HCT116 (cell line): ENCODE results near the gene MISP3. TPM values are rescaled to one million over a fixed set of nuclear protein-coding genes. Genes with fewer than 3 reads are reported as not detected.

Experiments used
- ATAC-seq: fragments of 200-7000 bp; cut with Tn5 transposase; 2 replicates; pipeline ENCODE4 v1.9.1; 2020; ENCODE audit warnings: mild to moderate bottlenecking, moderate library complexity
- BruUV-seq: library from RNA; stranded (reverse); fragments of 400-500 nt; replicated peaks from 2 replicates; lab custom pipeline; 2021; lab: Mats Ljungman, UMichigan
- CTCF ChIA-PET: fragments of 300-600 bp; sonication (Branson Sonifier 250); formaldehyde crosslinking; loops from one replicate; lab custom pipeline; 2021; ENCODE audit warnings: antibody characterized with exemption; lab: Charles Lee
- POLR2A ChIA-PET: fragments of 300-600, 350-600 bp; sonication (Branson Sonifier 250); formaldehyde crosslinking; loops from one replicate; lab custom pipeline; 2021; ENCODE audit warnings: antibody characterized with exemption; lab: Charles Lee
- RAD21 ChIA-PET, 2 experiments: fragments of 300-600 bp; sonication (Branson Sonifier 250); formaldehyde crosslinking; loops; one replicate each; lab custom pipeline; 2023; ENCODE audit warnings: low total read pairs in 2 of 2; ENCODE audit not compliant: uncharacterized antibody in 2 of 2, unreplicated experiment in 2 of 2, low non-redundant PET in 1 of 2; lab: Charles Lee
- DNase-seq: peaks from one replicate; pipeline ENCODE4 v3.0.0-alpha.2; 2010; ENCODE audit warnings: low read depth, low spot score
- H2AFZ ChIP-seq: fragments of 200-600 bp; shearing (Covaris generic), sonication (generic); 2 replicates; pipeline ENCODE4 v1.6.1; 2017; ENCODE audit warnings: low read depth, mixed run types, mixed read lengths, antibody characterized with exemption, low read length; ENCODE audit not compliant: poor library complexity, severe bottlenecking
- H3K27ac ChIP-seq: 2 replicates; pipeline ENCODE4 v1.5.1; 2012; ENCODE audit warnings: low read depth, low read length
- H3K27me3 ChIP-seq: fragments of 200-600 bp; sonication (generic); 2 replicates; pipeline ENCODE4 v1.6.1; 2016; ENCODE audit warnings: mixed run types, low read length, mixed read lengths; ENCODE audit not compliant: insufficient read depth
- H3K36me3 ChIP-seq, 2 experiments: fragments of 200-500 bp in 1 of 2; fragments of 200-600 bp in 1 of 2; sonication (Bioruptor generic) in 1 of 2; sonication (generic) in 1 of 2; 2 replicates each; pipeline versions ENCODE4 v1.5.1 to v1.6.1; 2014 to 2016; ENCODE audit warnings: low read length in 2 of 2, inconsistent platforms in 1 of 2, mixed read lengths in 1 of 2, mixed run types in 1 of 2; ENCODE audit not compliant: insufficient read depth in 2 of 2, control insufficient read depth in 1 of 2
- H3K4me1 ChIP-seq, 2 experiments: fragments of 200-600 bp in 1 of 2; sonication (generic) in 1 of 2; 2 replicates each; pipeline versions ENCODE4 v1.5.1 to v1.6.1; 2012 to 2017; ENCODE audit warnings: low read length in 2 of 2, inconsistent platforms in 1 of 2, mild to moderate bottlenecking in 1 of 2, mixed read lengths in 1 of 2, mixed run types in 1 of 2, moderate library complexity in 1 of 2; ENCODE audit not compliant: insufficient read depth in 2 of 2, control insufficient read depth in 1 of 2
- H3K4me2 ChIP-seq: fragments of 200-600 bp; sonication (generic); 2 replicates; pipeline ENCODE4 v1.6.1; 2017; ENCODE audit warnings: mixed run types, low read length, mixed read lengths
- H3K4me3 ChIP-seq, 2 experiments: fragments of 200-600 bp in 1 of 2; sonication (generic) in 1 of 2; replicated peaks in 1 of 2; 2 replicates each; pipeline ENCODE4 v1.5.1; 2011 to 2016; ENCODE audit warnings: low read length in 2 of 2, control low read depth in 1 of 2, low read depth in 1 of 2, mild to moderate bottlenecking in 1 of 2, mixed read lengths in 1 of 2, mixed run types in 1 of 2
- H3K79me2 ChIP-seq: fragments of 200-600 bp; sonication (generic); 2 replicates; pipeline ENCODE4 v1.6.1; 2017; ENCODE audit warnings: mild to moderate bottlenecking, mixed run types, low read length, moderate library complexity, mixed read lengths; ENCODE audit not compliant: insufficient read depth
- H3K9ac ChIP-seq: fragments of 200-600 bp; sonication (generic); 2 replicates; pipeline ENCODE4 v1.6.1; 2016; ENCODE audit warnings: low read length, mixed read lengths
- H3K9me2 ChIP-seq: fragments of 200-600 bp; sonication (generic), shearing (Covaris generic); 2 replicates; pipeline ENCODE4 v1.6.1; 2017; ENCODE audit warnings: mixed run types, mild to moderate bottlenecking, moderate library complexity; ENCODE audit not compliant: insufficient read depth
- H3K9me3 ChIP-seq, 2 experiments: fragments of 200-500 bp in 1 of 2; fragments of 200-600 bp in 1 of 2; sonication (Bioruptor generic) in 1 of 2; sonication (generic) in 1 of 2; 2 replicates each; pipeline ENCODE4 v1.6.1; 2014 to 2017; ENCODE audit warnings: low read length in 2 of 2, mixed read lengths in 2 of 2, inconsistent platforms in 1 of 2, low read depth in 1 of 2, mild to moderate bottlenecking in 1 of 2, mixed run types in 1 of 2, moderate library complexity in 1 of 2; ENCODE audit not compliant: control insufficient read depth in 1 of 2, insufficient read depth in 1 of 2
- H4K20me1 ChIP-seq: fragments of 200-600 bp; sonication (generic), shearing (Covaris generic); 2 replicates; pipeline ENCODE4 v1.6.1; 2017; ENCODE audit warnings: mixed run types, mild to moderate bottlenecking, moderate library complexity; ENCODE audit not compliant: insufficient read depth
- EGR1 ChIP-seq: IDR thresholded peaks from 2 replicates; pipeline ENCODE4 v1.6.1; 2012; ENCODE audit warnings: low read depth
- ELF1 ChIP-seq: IDR thresholded peaks from 2 replicates; pipeline ENCODE4 v1.6.1; 2012; ENCODE audit warnings: low read depth, borderline replicate concordance
- EZH2 ChIP-seq: fragments of 200-600 bp; sonication (generic); IDR thresholded peaks from 2 replicates; pipeline ENCODE4 v1.6.1; 2017; ENCODE audit warnings: antibody characterized with exemption, mixed run types
- EZH2phosphoT487 ChIP-seq: fragments of 200-600 bp; IDR thresholded peaks from 2 replicates; pipeline ENCODE4 v1.6.1; 2018; ENCODE audit warnings: antibody characterized with exemption, borderline replicate concordance
- JUND ChIP-seq: IDR thresholded peaks from 2 replicates; pipeline ENCODE4 v1.6.1; 2012
- POLR2AphosphoS5 ChIP-seq: IDR thresholded peaks from 2 replicates; pipeline ENCODE4 v1.6.1; 2011; ENCODE audit warnings: mild to moderate bottlenecking, low read depth, low read length, moderate library complexity
- TCF7L2 ChIP-seq: IDR thresholded peaks from 2 replicates; pipeline ENCODE4 v1.7.0; 2011; ENCODE audit warnings: borderline replicate concordance, inconsistent platforms; ENCODE audit not compliant: insufficient read depth, insufficient read length; ENCODE audit errors: extremely low read depth
- YY1 ChIP-seq: IDR thresholded peaks from 2 replicates; pipeline ENCODE4 v1.6.1; 2011; ENCODE audit warnings: low read length, low read depth, moderate library complexity, mild to moderate bottlenecking; ENCODE audit not compliant: insufficient replicate concordance; ENCODE audit errors: extremely low read depth
- ZFX ChIP-seq: fragments of 450-650 bp; IDR thresholded peaks from 2 replicates; pipeline ENCODE4 v1.6.1; 2017
- ZNF274 ChIP-seq: fragments of 200-500 bp; sonication (Bioruptor generic); IDR thresholded peaks from 2 replicates; pipeline ENCODE4 v1.6.1; 2014; ENCODE audit warnings: mild to moderate bottlenecking, low read depth, low read length, inconsistent platforms
- intact Hi-C: fragments of 100-400 bp; cut with micrococcal nuclease; formaldehyde crosslinking; loops from 2 replicates; pipeline ENCODE4 v1.10.0; 2022
- total RNA-seq: library from RNA; stranded (reverse); gene quantifications from one replicate; pipeline ENCODE4 v1.2.1, GENCODE V29; 2021; ENCODE audit not compliant: unreplicated experiment
- TF ChIP-seq, protein P1 (sequence below): IDR thresholded peaks from 2 replicates; pipeline ENCODE4 v1.6.1; 2012
- TF ChIP-seq, protein P2 (sequence below): IDR thresholded peaks from 2 replicates; pipeline ENCODE4 v1.6.1; 2011; ENCODE audit warnings: mild to moderate bottlenecking, low read length, moderate library complexity; ENCODE audit not compliant: insufficient replicate concordance; ENCODE audit errors: extremely low read depth
- TF ChIP-seq, protein P3 (sequence below): IDR thresholded peaks from 2 replicates; pipeline ENCODE4 v1.6.1; 2012
- TF ChIP-seq, protein P4 (sequence below), 3 experiments: fragments of 200-600 bp in 1 of 3; sonication (generic) in 1 of 3; IDR thresholded peaks in 2 of 3; conservative IDR thresholded peaks in 1 of 3; 2 replicates each; pipeline ENCODE4 v1.5.1; 2012 to 2017; ENCODE audit warnings: low read depth in 2 of 3, low read length in 2 of 3, antibody characterized with exemption in 1 of 3, borderline replicate concordance in 1 of 3, control low read depth in 1 of 3, mild to moderate bottlenecking in 1 of 3, mixed read lengths in 1 of 3, mixed run types in 1 of 3, moderate library complexity in 1 of 3; ENCODE audit not compliant: insufficient read depth in 1 of 3

MISP3 gene
- total RNA-seq, 1 experiment from 2014 or later, result 5.2 TPM

DNA sequence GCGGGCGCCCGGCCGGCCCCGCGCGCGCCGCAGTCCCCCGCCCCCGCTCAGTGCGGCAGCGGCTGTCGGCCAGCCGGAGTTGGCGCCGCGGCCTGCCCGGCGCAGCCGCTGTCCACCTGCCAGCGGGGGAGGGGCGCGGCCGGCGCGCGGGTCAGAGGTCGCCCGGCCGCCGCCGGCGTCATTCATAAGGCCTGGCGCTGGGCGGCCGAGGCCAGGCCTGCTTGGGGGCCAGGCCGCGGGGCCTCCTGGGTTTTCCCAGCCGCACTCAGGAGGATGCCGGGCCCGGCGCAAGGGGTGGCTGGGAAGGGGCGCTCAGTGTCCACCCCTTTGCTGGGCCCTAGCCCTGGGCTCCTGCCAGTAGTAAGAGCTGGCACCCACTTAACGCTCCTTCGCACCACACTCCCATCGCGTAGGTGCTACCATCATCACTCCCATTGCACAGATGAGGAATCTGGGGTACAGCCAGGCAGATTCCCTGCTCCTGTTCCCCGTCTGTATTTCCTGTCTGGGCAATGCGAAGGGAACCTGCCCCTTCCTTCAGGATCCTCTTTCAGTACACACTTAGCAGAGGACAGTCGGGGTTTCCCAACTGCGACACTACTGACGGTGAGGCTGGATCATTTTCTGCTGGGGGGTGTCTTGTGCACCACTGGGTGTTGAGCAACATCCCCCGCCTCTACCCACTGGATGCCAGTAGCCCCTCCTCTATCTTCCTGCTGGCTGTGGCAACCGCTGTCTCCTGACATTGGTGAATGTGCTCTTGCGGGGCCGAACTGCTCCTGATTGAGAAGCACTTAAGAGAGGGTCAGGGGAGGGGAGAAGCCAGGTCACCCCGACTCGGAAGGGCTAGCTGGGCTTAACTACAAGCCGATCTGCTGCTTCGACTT is 45.8 kb downstream of the MISP3 start:
- intact Hi-C loops, result no loop called here
- TF ChIP-seq JUND (no peak), ZFX (peak; percentile 84), ELF1 (no peak), EZH2 (no peak), POLR2AphosphoS5 (peak; percentile 36), EZH2phosphoT487 (no peak), TCF7L2 (no peak), EGR1 (no peak), YY1 (no peak), ZNF274 (no peak)
- TF ChIP-seq, protein P1, sequence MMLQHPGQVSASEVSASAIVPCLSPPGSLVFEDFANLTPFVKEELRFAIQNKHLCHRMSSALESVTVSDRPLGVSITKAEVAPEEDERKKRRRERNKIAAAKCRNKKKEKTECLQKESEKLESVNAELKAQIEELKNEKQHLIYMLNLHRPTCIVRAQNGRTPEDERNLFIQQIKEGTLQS, result no peak
- TF ChIP-seq, protein P2, sequence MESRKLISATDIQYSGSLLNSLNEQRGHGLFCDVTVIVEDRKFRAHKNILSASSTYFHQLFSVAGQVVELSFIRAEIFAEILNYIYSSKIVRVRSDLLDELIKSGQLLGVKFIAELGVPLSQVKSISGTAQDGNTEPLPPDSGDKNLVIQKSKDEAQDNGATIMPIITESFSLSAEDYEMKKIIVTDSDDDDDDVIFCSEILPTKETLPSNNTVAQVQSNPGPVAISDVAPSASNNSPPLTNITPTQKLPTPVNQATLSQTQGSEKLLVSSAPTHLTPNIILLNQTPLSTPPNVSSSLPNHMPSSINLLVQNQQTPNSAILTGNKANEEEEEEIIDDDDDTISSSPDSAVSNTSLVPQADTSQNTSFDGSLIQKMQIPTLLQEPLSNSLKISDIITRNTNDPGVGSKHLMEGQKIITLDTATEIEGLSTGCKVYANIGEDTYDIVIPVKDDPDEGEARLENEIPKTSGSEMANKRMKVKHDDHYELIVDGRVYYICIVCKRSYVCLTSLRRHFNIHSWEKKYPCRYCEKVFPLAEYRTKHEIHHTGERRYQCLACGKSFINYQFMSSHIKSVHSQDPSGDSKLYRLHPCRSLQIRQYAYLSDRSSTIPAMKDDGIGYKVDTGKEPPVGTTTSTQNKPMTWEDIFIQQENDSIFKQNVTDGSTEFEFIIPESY, result no peak
- TF ChIP-seq, protein P3, sequence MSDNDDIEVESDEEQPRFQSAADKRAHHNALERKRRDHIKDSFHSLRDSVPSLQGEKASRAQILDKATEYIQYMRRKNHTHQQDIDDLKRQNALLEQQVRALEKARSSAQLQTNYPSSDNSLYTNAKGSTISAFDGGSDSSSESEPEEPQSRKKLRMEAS, result no peak
- TF ChIP-seq, protein P4, sequence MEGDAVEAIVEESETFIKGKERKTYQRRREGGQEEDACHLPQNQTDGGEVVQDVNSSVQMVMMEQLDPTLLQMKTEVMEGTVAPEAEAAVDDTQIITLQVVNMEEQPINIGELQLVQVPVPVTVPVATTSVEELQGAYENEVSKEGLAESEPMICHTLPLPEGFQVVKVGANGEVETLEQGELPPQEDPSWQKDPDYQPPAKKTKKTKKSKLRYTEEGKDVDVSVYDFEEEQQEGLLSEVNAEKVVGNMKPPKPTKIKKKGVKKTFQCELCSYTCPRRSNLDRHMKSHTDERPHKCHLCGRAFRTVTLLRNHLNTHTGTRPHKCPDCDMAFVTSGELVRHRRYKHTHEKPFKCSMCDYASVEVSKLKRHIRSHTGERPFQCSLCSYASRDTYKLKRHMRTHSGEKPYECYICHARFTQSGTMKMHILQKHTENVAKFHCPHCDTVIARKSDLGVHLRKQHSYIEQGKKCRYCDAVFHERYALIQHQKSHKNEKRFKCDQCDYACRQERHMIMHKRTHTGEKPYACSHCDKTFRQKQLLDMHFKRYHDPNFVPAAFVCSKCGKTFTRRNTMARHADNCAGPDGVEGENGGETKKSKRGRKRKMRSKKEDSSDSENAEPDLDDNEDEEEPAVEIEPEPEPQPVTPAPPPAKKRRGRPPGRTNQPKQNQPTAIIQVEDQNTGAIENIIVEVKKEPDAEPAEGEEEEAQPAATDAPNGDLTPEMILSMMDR (IDR thresholded peaks at IDR 0.05 in 2 of 3, conservative IDR thresholded peaks at IDR 0.05 in 1 of 3; ENCODE audit: borderline replicate concordance in 1 of 3, insufficient read depth in 1 of 3, low read depth in 2 of 3, low read length in 2 of 3), result no peak
- ATAC-seq, result no peak
- H3K9me2 ChIP-seq, result no peaks in the 10 kb centered on the region
- peak overlapping the region; percentile 82 for H3K27ac ChIP-seq
- peak overlapping the region; percentile 61 for H3K9ac ChIP-seq
- H3K79me2 ChIP-seq, result peaks cover 16% of the 10 kb centered on the region
- RAD21 ChIA-PET, result no interaction called here
- peaks cover 2 to 5% of the 10 kb centered on the region in 2 experiments; a peak in 1 of 4 replicates for H3K36me3 ChIP-seq
- DNase-seq, result no peak
- peaks cover 26 to 36% of the 10 kb centered on the region in 2 experiments for H3K4me1 ChIP-seq
- H3K4me3 ChIP-seq, result peak overlapping the region; percentile 45 to 58
- no TSS peak for BruUV-seq
- no peaks in the 10 kb centered on the region for H3K27me3 ChIP-seq
- H3K4me2 ChIP-seq, result peak overlapping the region; percentile 89
- no peak overlapping the region for H2AFZ ChIP-seq
- H3K9me3 ChIP-seq, result no peaks in the 10 kb centered on the region
- POLR2A ChIA-PET, result interaction anchor here (0.6 kb wide), 1 partner anchor 246 kb away, joined by 3 read pairs; no protein-coding TSS in a partner anchor
- CTCF ChIA-PET, result interaction anchor here (1.0 kb wide), 1 partner anchor 18 kb away, joined by 8 read pairs; the partner anchor contains the start of gene ASF1B
- no peaks in the 10 kb centered on the region for H4K20me1 ChIP-seq
